T-helper 1 cell treated with Interleukin-12 subunit alpha and Interleukin-12 subunit beta and Interleukin-4 antibody, amounts not matched to agents 30 ng/mL and 1 ng/mL, for 36 hours (primary cell): ENCODE results near the gene NEDD4L. TPM values are rescaled to one million over a fixed set of nuclear protein-coding genes. Genes with fewer than 3 reads are reported as not detected.

Source experiments
- intact Hi-C: fragments of 100-400 bp; cut with micrococcal nuclease; formaldehyde crosslinking; loops from one replicate; pipeline ENCODE4 v1.15.1; 2024
- total RNA-seq: library from RNA; stranded (reverse); gene quantifications from 2 replicates; pipeline ENCODE4 v1.2.3, GENCODE V29; 2022

Gene NEDD4L
- total RNA-seq, 1 donor from 2014 or later: 4.3 TPM

GRCh38 chr18:58308463-58308862 lies 264.4 kb downstream of the NEDD4L start:
- intact Hi-C loops: no loop called here

- intact Hi-C loops: no loop called here
Measured at GRCh38 chr18:58309099-58309498, 265.1 kb downstream of the NEDD4L start.

GRCh38 chr18:58309610-58310239 lies 265.7 kb downstream of the NEDD4L start:
- intact Hi-C loops: no loop called here

- intact Hi-C loops: no loop called here
Measured at GRCh38 chr18:58310517-58310916, 266.5 kb downstream of the NEDD4L start.

GRCh38 chr18:58311390-58311789 lies 267.4 kb downstream of the NEDD4L start:
- intact Hi-C loops: no loop called here

GRCh38 chr18:58313491-58314032 lies 269.5 kb downstream of the NEDD4L start:
- intact Hi-C loops: no loop called here

GRCh38 chr18:58314284-58314683 lies 270.3 kb downstream of the NEDD4L start:
- intact Hi-C loops: no loop called here

GRCh38 chr18:58315041-58315440 lies 271.0 kb downstream of the NEDD4L start:
- intact Hi-C loops: no loop called here

GRCh38 chr18:58315739-58316215 lies 271.8 kb downstream of the NEDD4L start:
- intact Hi-C loops: no loop called here

- intact Hi-C loops: no loop called here
Measured at GRCh38 chr18:58316396-58317342, 272.6 kb downstream of the NEDD4L start.

- intact Hi-C loops: loop anchor here (5.0 kb wide), 1 partner anchor 443 kb away; no protein-coding TSS in a partner anchor
Measured at GRCh38 chr18:58319719-58320118, 275.7 kb downstream of the NEDD4L start.

GRCh38 chr18:58320907-58321561 lies 277.0 kb downstream of the NEDD4L start:
- intact Hi-C loops: loop anchor here (5.0 kb wide), 1 partner anchor 441 kb away; no protein-coding TSS in a partner anchor

- intact Hi-C loops: loop anchor here (1.0 to 5.0 kb wide), 8 partner anchors 19 to 440 kb away; no protein-coding TSS in a partner anchor
Measured at GRCh38 chr18:58321986-58322385, 278.0 kb downstream of the NEDD4L start.

- intact Hi-C loops: loop anchor here (1.0 to 5.0 kb wide), 8 partner anchors 19 to 440 kb away; no protein-coding TSS in a partner anchor
Measured at GRCh38 chr18:58322464-58322863, 278.4 kb downstream of the NEDD4L start.

GRCh38 chr18:58323866-58324762 lies 280.1 kb downstream of the NEDD4L start:
- intact Hi-C loops: loop anchor here (5.0 kb wide), 1 partner anchor 438 kb away; no protein-coding TSS in a partner anchor

GRCh38 chr18:58324824-58325480 lies 280.9 kb downstream of the NEDD4L start:
- intact Hi-C loops: loop anchor here (5.0 kb wide), 1 partner anchor 437 kb away; no protein-coding TSS in a partner anchor

GRCh38 chr18:58325494-58325893 lies 281.5 kb downstream of the NEDD4L start:
- intact Hi-C loops: no loop called here

GRCh38 chr18:58334061-58334460 lies 290.0 kb downstream of the NEDD4L start:
- intact Hi-C loops: no loop called here

- intact Hi-C loops: no loop called here
Measured at GRCh38 chr18:58335223-58335622, 291.2 kb downstream of the NEDD4L start.
